Chondrocyte (in vitro differentiated cells): ENCODE measurements around the gene LRP3. TPM values are rescaled to one million over a fixed set of nuclear protein-coding genes. Genes with fewer than 3 reads are reported as not detected.
"Not testable (repeated sequence)": the region's sequence is repeated elsewhere in the genome, so short reads cannot be mapped to it uniquely, and the experiment has no call there.

Experiments used
- DNase-seq: peaks from one replicate; pipeline ENCODE4 v3.0.0; 2021; ENCODE audit warnings: mixed read lengths, low spot score
- H3K27ac Mint-ChIP-seq: one replicate; pipeline ENCODE4 v1.8.0; 2021; ENCODE audit warnings: mild to moderate bottlenecking, moderate library complexity, mixed read lengths; ENCODE audit not compliant: unreplicated experiment
- H3K27me3 Mint-ChIP-seq: 2 replicates; pipeline ENCODE4 v1.8.0; 2021; ENCODE audit warnings: low read depth, mixed read lengths
- H3K36me3 Mint-ChIP-seq: 2 replicates; pipeline ENCODE4 v1.8.0; 2021; ENCODE audit warnings: low read depth, mixed read lengths
- H3K4me1 Mint-ChIP-seq: 2 replicates; pipeline ENCODE4 v1.8.0; 2021; ENCODE audit warnings: low read depth, mild to moderate bottlenecking, mixed read lengths
- H3K4me3 Mint-ChIP-seq: one replicate; pipeline ENCODE4 v1.8.0; 2021; ENCODE audit warnings: mild to moderate bottlenecking, moderate library complexity, mixed read lengths; ENCODE audit not compliant: unreplicated experiment
- H3K9me3 Mint-ChIP-seq: 2 replicates; pipeline ENCODE4 v1.8.0; 2021; ENCODE audit warnings: low read depth, mixed read lengths
- CTCF ChIP-seq: fragments of 200-600 bp; sonication (generic); IDR thresholded peaks from 2 replicates; pipeline ENCODE4 v1.5.0; 2021; ENCODE audit warnings: antibody characterized with exemption, mild to moderate bottlenecking, moderate library complexity
- total RNA-seq: library from RNA; stranded (reverse); gene quantifications from 3 replicates; pipeline ENCODE4 v1.2.1, GENCODE V29; 2021

LRP3 gene
- total RNA-seq, 1 donor from 2014 or later, result 33.2 TPM

- Mint-ChIP-seq H3K27ac (no peak overlapping the region), H3K4me3 (no peak overlapping the region), H3K27me3 (peaks cover 38% of the 10 kb centered on the region), H3K36me3 (no peaks in the 10 kb centered on the region), H3K9me3 (no peaks in the 10 kb centered on the region), H3K4me1 (peaks cover 6% of the 10 kb centered on the region)
- TF ChIP-seq CTCF, result no peak
- no peak for DNase-seq
Measured at GRCh38 chr19:33221638-33222037, 27.5 kb downstream of the LRP3 start.

- H3K9me3 Mint-ChIP-seq, H3K4me3 Mint-ChIP-seq, H3K36me3 Mint-ChIP-seq, H3K4me1 Mint-ChIP-seq, DNase-seq, H3K27ac Mint-ChIP-seq: not testable (repeated sequence)
- peaks cover 38% of the 10 kb centered on the region for H3K27me3 Mint-ChIP-seq
Measured at GRCh38 chr19:33222255-33222654, 28.1 kb downstream of the LRP3 start.

GRCh38 chr19:33224694-33225457 is 30.7 kb downstream of the LRP3 start:
- H3K27me3 Mint-ChIP-seq, result peaks cover 46% of the 10 kb centered on the region
- DNase-seq, result no peak
- peak overlapping the region; percentile 8 for H3K4me3 Mint-ChIP-seq
- no peak overlapping the region for H3K27ac Mint-ChIP-seq
- H3K36me3 Mint-ChIP-seq, result peaks cover 8% of the 10 kb centered on the region
- H3K4me1 Mint-ChIP-seq, result peaks cover 6% of the 10 kb centered on the region
- TF ChIP-seq CTCF, result no peak
- H3K9me3 Mint-ChIP-seq, result peaks cover 16% of the 10 kb centered on the region

- Mint-ChIP-seq H3K27me3 (peaks cover 44% of the 10 kb centered on the region), H3K4me3 (peak within 1 kb of the TSS; percentile 60)
- no peak for TF ChIP-seq CTCF
Measured at GRCh38 chr19:33225458-33225926, 31.4 kb downstream of the LRP3 start, which contains the start of gene SLC7A10. Gene SLC7A10, minus strand, starts transcription at chr19:33225850. Its CDS starts 147 bp downstream, at chr19:33225703.

GRCh38 chr19:33226550-33227241 is 32.6 kb downstream of the LRP3 start:
- DNase-seq, result no peak
- Mint-ChIP-seq H3K4me1 (peaks cover 6% of the 10 kb centered on the region), H3K36me3 (peaks cover 10% of the 10 kb centered on the region), H3K4me3 (peak overlapping the region; percentile 60), H3K9me3 (peaks cover 16% of the 10 kb centered on the region), H3K27me3 (peaks cover 43% of the 10 kb centered on the region), H3K27ac (no peak overlapping the region)
- peak; percentile 18 for TF ChIP-seq CTCF

More at GRCh38 chr19:33225458-33225926, 31.4 kb downstream of the LRP3 start, which contains the start of gene SLC7A10:
- Mint-ChIP-seq H3K9me3 (peaks cover 16% of the 10 kb centered on the region), H3K36me3 (peaks cover 8% of the 10 kb centered on the region), H3K4me1 (peaks cover 6% of the 10 kb centered on the region), H3K27ac (no peak within 1 kb of the TSS)
- no peak for DNase-seq
